HG02642 (cell line): ENCODE measurements around the gene SBK2.
A peak's percentile ranks its signal among the peaks of the same experiment; 100 is the strongest.
"Not testable (repeated sequence)": the region's sequence is repeated elsewhere in the genome, so short reads cannot be mapped to it uniquely, and the experiment has no call there.

Experiments
- ATAC-seq: cut with Tn5 transposase; IDR thresholded peaks from one replicate; pipeline ENCODE4 v1.9.1; 2021; ENCODE audit warnings: mild to moderate bottlenecking; ENCODE audit not compliant: unreplicated experiment, poor library complexity

The SBK2 gene

GRCh38 chr19:55503502-55504251, 33.3 kb downstream of the SBK2 start:
- peak; percentile 89 for ATAC-seq

GRCh38 chr19:55503157-55503501, 33.8 kb downstream of the SBK2 start:
- ATAC-seq, result no peak

GRCh38 chr19:55502197-55502952, 34.6 kb downstream of the SBK2 start:
- no peak for ATAC-seq

- no peak for ATAC-seq
Measured at GRCh38 chr19:55500368-55500952, 36.5 kb downstream of the SBK2 start.

GRCh38 chr19:55498246-55498840, 38.6 kb downstream of the SBK2 start:
- no peak for ATAC-seq

GRCh38 chr19:55497763-55498162, 39.2 kb downstream of the SBK2 start:
- ATAC-seq, result no peak

- not testable (repeated sequence) for ATAC-seq
Measured at GRCh38 chr19:55496820-55497219, 40.1 kb downstream of the SBK2 start.

GRCh38 chr19:55495646-55496349, 41.1 kb downstream of the SBK2 start:
- ATAC-seq, result no peak

GRCh38 chr19:55494172-55494761, 42.7 kb downstream of the SBK2 start:
- ATAC-seq, result no peak

- ATAC-seq, result no peak
Measured at GRCh38 chr19:55493645-55494171, 43.2 kb downstream of the SBK2 start.

- ATAC-seq, result no peak
Measured at GRCh38 chr19:55493052-55493644, 43.8 kb downstream of the SBK2 start.

- no peak for ATAC-seq
Measured at GRCh38 chr19:55492362-55492944, 44.5 kb downstream of the SBK2 start.

GRCh38 chr19:55491546-55492360, 45.2 kb downstream of the SBK2 start:
- no peak for ATAC-seq

GRCh38 chr19:55490478-55491432, 46.2 kb downstream of the SBK2 start:
- no peak for ATAC-seq

GRCh38 chr19:55489711-55490477, 47.0 kb downstream of the SBK2 start:
- no peak for ATAC-seq

- no peak for ATAC-seq
Measured at GRCh38 chr19:55488986-55489710, 47.8 kb downstream of the SBK2 start.
